ENCODE measurements around the gene IL1RAP. TPM values are rescaled to one million over a fixed set of nuclear protein-coding genes. Genes with fewer than 3 reads are reported as not detected.

Gene IL1RAP
- total and polyA plus RNA-seq, 2 experiments from 2014 or later: 3.6 to 5.0 TPM

GRCh38 chr3:190695994-190696393 lies 182.1 kb downstream of the IL1RAP start:
- Histone ChIP-seq H3K9me2 (ENCODE audit: insufficient read depth) (0 out of 2 replicates have a peak, but pooled peaks cover 12% of the 10 kb centered on the region), H3K27me3 (ENCODE audit: insufficient read depth) (no peaks in the 10 kb centered on the region), H3K4me1 (ENCODE audit: insufficient read depth) (no peaks in the 10 kb centered on the region; the same call in 1 of the 2 replicates), H3F3A (replicated peaks; ENCODE audit: low read depth) (no peaks in the 10 kb centered on the region), H2AFZ (no peak overlapping the region), H3K4me3 (no peak overlapping the region), H3K79me2 (replicated peaks; ENCODE audit: insufficient read depth) (no peaks in the 10 kb centered on the region), H3K36me3 (ENCODE audit: insufficient read depth) (no peaks in the 10 kb centered on the region), H3K27ac (ENCODE audit: low read depth) (no peak overlapping the region), H4K20me1 (replicated peaks; ENCODE audit: insufficient read depth) (no peaks in the 10 kb centered on the region), H3K4me2 (no peak overlapping the region)
- no peak for DNase-seq (ENCODE audit: low spot score)
- H3K4me1 Mint-ChIP-seq: peaks cover 5% of the 10 kb centered on the region; the same call in 2 of the 3 replicates
- no peak for TF ChIP-seq EZH2phosphoT487 (IDR thresholded peaks at IDR 0.05; ENCODE audit: unreplicated experiment)
- no peak for TF ChIP-seq STAT1 (IDR thresholded peaks at IDR 0.05; ENCODE audit: unreplicated experiment)
- TF ChIP-seq ETS1 (IDR thresholded peaks at IDR 0.05): no peak
- TF ChIP-seq EZH2 (IDR thresholded peaks at IDR 0.05; ENCODE audit: low read depth, unreplicated experiment): no peak
- TF ChIP-seq NANOG (IDR thresholded peaks at IDR 0.05; ENCODE audit: borderline replicate concordance): no peak
- no peak for TF ChIP-seq ZNF462 (CRISPR knock-in tag; IDR thresholded peaks at IDR 0.05)
- TF ChIP-seq CREB1 (CRISPR knock-in tag; IDR thresholded peaks at IDR 0.05; ENCODE audit: low read depth): no peak
- no peak for TF ChIP-seq REST (IDR thresholded peaks at IDR 0.05; ENCODE audit: unreplicated experiment)
- TF ChIP-seq CTCF (conservative IDR thresholded peaks at IDR 0.05; ENCODE audit: low read depth in 2 of 2): no peak
- no peak for TF ChIP-seq JUNB (IDR thresholded peaks at IDR 0.05; ENCODE audit: unreplicated experiment)
- no peak for TF ChIP-seq POLR2AphosphoS5 (IDR thresholded peaks at IDR 0.05; ENCODE audit: low read depth)
- TF ChIP-seq ZNF331 (CRISPR knock-in tag; IDR thresholded peaks at IDR 0.05; ENCODE audit: low read depth): no peak
- TF ChIP-seq ZNF114 (CRISPR knock-in tag; IDR thresholded peaks at IDR 0.05): no peak
- H3K9me3 Mint-ChIP-seq: no peaks in the 10 kb centered on the region
- no peak overlapping the region for H3K4me3 Mint-ChIP-seq
- no peak for ATAC-seq
- no peaks in the 10 kb centered on the region for H3K36me3 Mint-ChIP-seq (ENCODE audit: low read depth)
- no peak overlapping the region for H3K27ac Mint-ChIP-seq
- H3K27me3 Mint-ChIP-seq (ENCODE audit: insufficient read depth, low read depth, poor library complexity): no peaks in the 10 kb centered on the region
